ENCODE results near the gene UGT1A10. TPM values are rescaled to one million over a fixed set of nuclear protein-coding genes. Genes with fewer than 3 reads are reported as not detected.
"Not testable (repeated sequence)": the region's sequence is repeated elsewhere in the genome, so short reads cannot be mapped to it uniquely, and the experiment has no call there.

The UGT1A10 gene
- total RNA-seq, 2 experiments from 2014 or later, result not detected

DNA sequence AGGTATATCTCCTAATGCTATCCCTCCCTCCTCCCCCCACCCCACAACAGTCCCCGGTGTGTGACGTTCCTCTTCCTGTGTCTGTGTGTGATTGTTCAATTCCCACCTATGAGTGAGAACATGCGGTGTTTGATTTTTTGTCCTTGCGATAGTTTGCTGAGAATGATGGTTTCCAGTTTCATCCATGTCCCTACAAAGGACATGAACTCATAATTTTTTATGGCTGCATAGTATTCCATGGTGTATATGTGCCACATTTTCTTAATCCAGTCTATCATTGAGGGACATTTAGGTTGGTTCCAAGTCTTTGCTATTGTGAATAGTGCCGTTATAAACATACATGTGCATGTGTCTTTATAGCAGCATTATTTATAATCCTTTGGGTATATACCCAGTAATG is 64.6 kb downstream of the UGT1A10 start:
- peaks cover 30% of the 10 kb centered on the region for H3K27me3 Mint-ChIP-seq (ENCODE audit: low read depth)
- H3K9me3 Mint-ChIP-seq (ENCODE audit: insufficient read depth); H3K4me3 Mint-ChIP-seq; H3K27ac Mint-ChIP-seq; POLR2A ChIA-PET; H3K36me3 Mint-ChIP-seq (ENCODE audit: low read depth); DNase-seq; CTCF ChIA-PET; ATAC-seq; H3K4me1 Mint-ChIP-seq (ENCODE audit: low read depth): not testable (repeated sequence)

DNA sequence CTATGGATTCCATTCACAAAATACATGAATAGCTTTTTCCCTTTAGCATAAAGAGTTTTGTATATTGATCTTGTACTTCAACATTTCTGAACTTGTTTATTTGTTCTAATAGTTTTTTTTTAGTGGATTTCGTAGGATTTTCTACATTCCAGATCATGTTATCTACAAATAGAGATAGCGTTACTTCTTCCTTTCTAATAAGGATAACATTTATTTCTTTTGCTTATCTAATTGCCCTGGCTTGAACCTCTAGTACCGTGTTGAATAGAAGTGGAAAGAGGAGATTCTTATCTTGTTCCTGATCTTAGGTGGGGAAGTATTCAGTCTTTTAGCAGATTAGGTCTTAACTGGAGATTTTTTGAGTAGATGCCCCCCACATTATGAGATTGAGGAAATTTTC is 66.0 kb downstream of the UGT1A10 start:
- POLR2A ChIA-PET, result no interaction called here
- H3K27ac Mint-ChIP-seq, result no peak overlapping the region
- H3K27me3 Mint-ChIP-seq (ENCODE audit: low read depth), result peaks cover 26% of the 10 kb centered on the region
- no peaks in the 10 kb centered on the region for H3K36me3 Mint-ChIP-seq (ENCODE audit: low read depth)
- no peak for DNase-seq
- CTCF ChIA-PET, result no interaction called here
- H3K4me3 Mint-ChIP-seq, result no peak overlapping the region
- no peaks in the 10 kb centered on the region for H3K4me1 Mint-ChIP-seq (ENCODE audit: low read depth)
- ATAC-seq, result no peak
- H3K9me3 Mint-ChIP-seq (ENCODE audit: insufficient read depth), result no peaks in the 10 kb centered on the region

- DNase-seq, result no peak
- no peaks in the 10 kb centered on the region for H3K36me3 Mint-ChIP-seq (ENCODE audit: low read depth)
- ChIA-PET CTCF (no interaction called here), POLR2A (no interaction called here)
- H3K27ac Mint-ChIP-seq, result no peak overlapping the region
- H3K4me1 Mint-ChIP-seq (ENCODE audit: low read depth), result no peaks in the 10 kb centered on the region
- ATAC-seq, result no peak
- H3K9me3 Mint-ChIP-seq (ENCODE audit: insufficient read depth), result no peaks in the 10 kb centered on the region
- peaks cover 22% of the 10 kb centered on the region for H3K27me3 Mint-ChIP-seq (ENCODE audit: low read depth)
- H3K4me3 Mint-ChIP-seq, result no peak overlapping the region
Observed at GRCh38 chr2:233705911-233706506, 69.8 kb downstream of the UGT1A10 start.

- no peak for ATAC-seq
- POLR2A ChIA-PET, result no interaction called here
- H3K4me1 Mint-ChIP-seq (ENCODE audit: low read depth), result peaks cover 2% of the 10 kb centered on the region
- H3K27ac Mint-ChIP-seq, result no peak overlapping the region
- H3K27me3 Mint-ChIP-seq (ENCODE audit: low read depth), result peaks cover 21% of the 10 kb centered on the region
- CTCF ChIA-PET, result no interaction called here
- DNase-seq, result no peak
- H3K36me3 Mint-ChIP-seq (ENCODE audit: low read depth), result no peaks in the 10 kb centered on the region
- H3K9me3 Mint-ChIP-seq (ENCODE audit: insufficient read depth), result no peaks in the 10 kb centered on the region
- H3K4me3 Mint-ChIP-seq, result no peak overlapping the region
Observed at GRCh38 chr2:233706720-233707119, 70.5 kb downstream of the UGT1A10 start.

DNA sequence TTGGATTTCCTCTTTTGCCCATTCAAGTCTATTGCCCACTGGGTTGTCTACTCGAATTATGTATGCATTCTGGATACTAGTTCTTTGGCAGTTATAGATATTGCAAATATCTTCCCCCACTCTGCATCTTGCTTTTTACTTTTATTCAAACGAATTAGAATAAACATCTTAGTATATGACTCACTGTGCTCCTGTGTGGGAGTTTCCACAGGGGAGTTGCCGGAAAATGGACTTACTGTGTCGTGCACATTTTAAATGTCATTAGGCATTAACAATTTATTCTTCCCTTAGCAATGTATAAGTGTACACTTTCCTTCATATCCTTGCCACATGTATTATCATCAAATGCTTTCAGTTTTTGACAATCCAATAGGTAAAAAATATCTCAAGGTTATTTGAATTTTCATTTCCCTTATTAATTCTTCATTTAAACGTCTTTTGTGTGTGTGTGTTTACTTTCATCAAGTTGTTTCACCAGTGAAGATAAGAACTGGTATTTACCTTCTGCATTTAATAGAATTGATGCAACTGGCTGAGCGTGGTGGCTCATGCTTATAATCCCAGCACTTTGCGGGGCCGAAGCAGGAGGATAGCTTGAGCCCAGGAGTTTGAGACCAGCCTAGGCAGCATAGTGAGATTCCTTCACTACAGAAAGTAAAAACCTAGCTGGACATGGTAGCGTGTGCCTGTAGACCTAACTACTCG is 71.8 kb downstream of the UGT1A10 start:
- Mint-ChIP-seq H3K4me3 (no peak overlapping the region), H3K36me3 (ENCODE audit: low read depth) (no peaks in the 10 kb centered on the region), H3K27ac (no peak overlapping the region), H3K4me1 (ENCODE audit: low read depth) (peaks cover 5% of the 10 kb centered on the region), H3K27me3 (ENCODE audit: low read depth) (peaks cover 12% of the 10 kb centered on the region), H3K9me3 (ENCODE audit: insufficient read depth) (no peaks in the 10 kb centered on the region)
- ChIA-PET CTCF (no interaction called here), POLR2A (no interaction called here)
- DNase-seq (no peak), ATAC-seq (no peak)

GRCh38 chr2:233708942-233709341 is 72.7 kb downstream of the UGT1A10 start:
- ATAC-seq, result no peak
- Mint-ChIP-seq H3K9me3 (ENCODE audit: insufficient read depth) (no peaks in the 10 kb centered on the region), H3K4me3 (no peak overlapping the region), H3K36me3 (ENCODE audit: low read depth) (no peaks in the 10 kb centered on the region), H3K27ac (no peak overlapping the region), H3K4me1 (ENCODE audit: low read depth) (peaks cover 11% of the 10 kb centered on the region), H3K27me3 (ENCODE audit: low read depth) (peaks cover 11% of the 10 kb centered on the region)
- ChIA-PET POLR2A (no interaction called here), CTCF (no interaction called here)
- DNase-seq, result no peak

DNA sequence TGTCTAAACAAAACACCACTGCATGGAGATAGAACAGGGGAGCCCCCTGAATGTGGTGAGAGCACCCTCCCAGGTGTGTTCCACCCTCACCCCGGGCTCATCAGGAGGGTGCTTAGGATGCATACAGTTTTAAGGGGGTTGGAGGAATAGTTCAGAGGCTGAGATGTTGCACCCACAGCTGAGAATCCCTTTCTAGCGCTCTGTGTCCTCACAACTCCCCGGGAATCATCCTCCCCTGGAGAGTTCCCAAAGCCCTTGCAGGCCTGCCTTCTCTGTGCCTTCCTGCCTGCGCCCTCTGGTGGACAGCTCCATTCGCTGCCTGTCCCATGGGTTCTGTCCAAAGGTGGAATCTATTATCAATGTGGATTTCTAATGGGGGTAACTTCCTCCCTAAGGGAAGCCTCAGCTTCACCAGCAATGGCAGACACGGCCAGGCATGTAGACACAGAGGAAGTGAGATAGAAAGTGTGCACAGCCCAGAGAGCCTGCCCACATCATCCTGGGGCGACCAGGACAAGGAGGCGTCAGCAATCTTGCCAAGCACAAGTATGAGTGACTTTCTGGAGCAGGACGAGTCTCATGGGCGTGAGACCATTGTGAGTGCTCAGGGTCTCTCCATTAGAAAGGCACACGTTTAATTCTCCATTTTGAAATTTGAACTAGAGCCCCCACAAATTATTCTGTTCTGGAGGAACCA is 75.2 kb downstream of the UGT1A10 start:
- H3K9me3 Mint-ChIP-seq (ENCODE audit: insufficient read depth), result no peaks in the 10 kb centered on the region
- peaks cover 12% of the 10 kb centered on the region for H3K27me3 Mint-ChIP-seq (ENCODE audit: low read depth)
- H3K27ac Mint-ChIP-seq, result no peak overlapping the region
- peak; percentile 78 for DNase-seq
- H3K4me3 Mint-ChIP-seq, result no peak overlapping the region
- ChIA-PET CTCF (interaction anchor here (1.0 to 1.1 kb wide), 2 partner anchors 15 to 661 kb away, joined by 3 to 4 read pairs; no protein-coding TSS in a partner anchor), POLR2A (no interaction called here)
- H3K4me1 Mint-ChIP-seq (ENCODE audit: low read depth), result peaks cover 16% of the 10 kb centered on the region
- peak; percentile 84 for ATAC-seq
- no peaks in the 10 kb centered on the region for H3K36me3 Mint-ChIP-seq (ENCODE audit: low read depth)

DNA sequence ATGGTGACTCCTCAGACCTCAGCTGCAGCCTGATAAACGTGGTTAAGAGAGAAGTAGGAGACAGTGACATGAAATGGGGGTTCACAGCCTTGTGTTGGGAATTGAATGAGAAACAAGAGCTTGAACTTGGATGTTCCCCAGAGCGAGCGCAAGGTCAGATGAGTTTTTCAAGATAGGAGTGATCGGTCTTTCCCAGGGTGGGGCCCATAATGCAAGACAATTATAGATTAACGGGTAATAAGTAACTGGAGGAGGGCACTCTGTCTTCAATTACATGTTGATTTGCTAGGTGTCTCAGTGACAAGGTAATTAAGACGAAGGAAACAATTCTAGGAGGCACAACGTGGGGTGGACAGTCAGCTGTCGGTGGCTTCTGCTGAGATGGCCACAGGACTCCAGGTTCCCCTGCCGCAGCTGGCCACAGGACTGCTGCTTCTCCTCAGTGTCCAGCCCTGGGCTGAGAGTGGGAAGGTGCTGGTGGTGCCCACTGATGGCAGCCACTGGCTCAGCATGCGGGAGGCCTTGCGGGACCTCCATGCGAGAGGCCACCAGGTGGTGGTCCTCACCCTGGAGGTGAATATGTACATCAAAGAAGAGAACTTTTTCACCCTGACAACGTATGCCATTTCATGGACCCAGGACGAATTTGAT is 76.5 kb downstream of the UGT1A10 start, which contains the start of gene UGT1A5:
UGT1A5 (plus strand) TSS at position 297 of the 651 bp plus-strand sequence; CDS start at position 382, 85 bp downstream.
- POLR2A ChIA-PET, result no interaction called here
- H3K36me3 Mint-ChIP-seq (ENCODE audit: low read depth), result no peaks in the 10 kb centered on the region
- DNase-seq (no peak), ATAC-seq (no peak)
- H3K4me3 Mint-ChIP-seq, result no peak within 1 kb of the TSS
- H3K9me3 Mint-ChIP-seq (ENCODE audit: insufficient read depth), result no peaks in the 10 kb centered on the region
- H3K27ac Mint-ChIP-seq, result no peak within 1 kb of the TSS
- H3K27me3 Mint-ChIP-seq (ENCODE audit: low read depth), result peaks cover 12% of the 10 kb centered on the region
- CTCF ChIA-PET, result interaction anchor here (0.7 kb wide), 1 partner anchor 236 kb away, joined by 3 read pairs; no protein-coding TSS in a partner anchor
- H3K4me1 Mint-ChIP-seq (ENCODE audit: low read depth), result peaks cover 16% of the 10 kb centered on the region

DNA sequence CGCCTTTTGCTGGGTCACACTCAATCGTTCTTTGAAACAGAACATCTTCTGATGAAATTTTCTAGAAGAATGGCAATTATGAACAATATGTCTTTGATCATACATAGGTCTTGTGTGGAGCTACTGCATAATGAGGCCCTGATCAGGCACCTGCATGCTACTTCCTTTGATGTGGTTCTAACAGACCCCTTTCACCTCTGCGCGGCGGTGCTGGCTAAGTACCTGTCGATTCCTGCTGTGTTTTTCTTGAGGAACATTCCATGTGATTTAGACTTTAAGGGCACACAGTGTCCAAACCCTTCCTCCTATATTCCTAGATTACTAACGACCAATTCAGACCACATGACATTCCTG is 77.0 kb downstream of the UGT1A10 start:
- Mint-ChIP-seq H3K36me3 (ENCODE audit: low read depth) (no peaks in the 10 kb centered on the region), H3K27ac (no peak overlapping the region), H3K9me3 (ENCODE audit: insufficient read depth) (no peaks in the 10 kb centered on the region), H3K4me1 (ENCODE audit: low read depth) (peaks cover 16% of the 10 kb centered on the region), H3K27me3 (ENCODE audit: low read depth) (peaks cover 12% of the 10 kb centered on the region), H3K4me3 (no peak overlapping the region)
- DNase-seq (no peak), ATAC-seq (no peak)
- ChIA-PET CTCF (no interaction called here), POLR2A (no interaction called here)

- H3K27me3 Mint-ChIP-seq (ENCODE audit: low read depth), result peaks cover 13% of the 10 kb centered on the region
- peaks cover 16% of the 10 kb centered on the region for H3K4me1 Mint-ChIP-seq (ENCODE audit: low read depth)
- no peaks in the 10 kb centered on the region for H3K9me3 Mint-ChIP-seq (ENCODE audit: insufficient read depth)
- H3K27ac Mint-ChIP-seq, result no peak overlapping the region
- ChIA-PET POLR2A (no interaction called here), CTCF (no interaction called here)
- no peaks in the 10 kb centered on the region for H3K36me3 Mint-ChIP-seq (ENCODE audit: low read depth)
- no peak for DNase-seq
- no peak overlapping the region for H3K4me3 Mint-ChIP-seq
- ATAC-seq, result no peak
Observed at GRCh38 chr2:233714121-233714520, 77.9 kb downstream of the UGT1A10 start.

DNA sequence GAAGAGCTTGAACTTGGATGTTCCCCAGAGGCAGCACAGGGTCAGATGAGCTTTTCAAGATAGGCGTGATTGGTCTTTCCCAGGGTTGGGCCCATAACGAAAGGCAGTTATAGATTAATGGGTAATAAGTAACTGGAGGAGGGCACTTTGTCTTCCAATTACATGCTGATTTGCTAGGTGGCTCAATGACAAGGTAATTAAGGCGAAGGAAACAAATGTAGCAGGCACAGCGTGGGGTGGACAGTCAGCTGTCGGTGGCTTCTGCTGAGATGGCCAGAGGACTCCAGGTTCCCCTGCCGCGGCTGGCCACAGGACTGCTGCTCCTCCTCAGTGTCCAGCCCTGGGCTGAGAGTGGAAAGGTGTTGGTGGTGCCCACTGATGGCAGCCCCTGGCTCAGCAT is 82.3 kb downstream of the UGT1A10 start, which contains the start of gene UGT1A4:
UGT1A4 (plus strand) TSS at position 185 of the 400 bp plus-strand sequence; CDS start at position 270, 85 bp downstream.
- POLR2A ChIA-PET, result no interaction called here
- no peak within 1 kb of the TSS for H3K27ac Mint-ChIP-seq
- ATAC-seq (no peak), DNase-seq (no peak)
- CTCF ChIA-PET, result no interaction called here
- no peaks in the 10 kb centered on the region for H3K9me3 Mint-ChIP-seq (ENCODE audit: insufficient read depth)
- H3K4me1 Mint-ChIP-seq (ENCODE audit: low read depth), result peaks cover 9% of the 10 kb centered on the region
- peaks cover 16% of the 10 kb centered on the region for H3K27me3 Mint-ChIP-seq (ENCODE audit: low read depth)
- H3K36me3 Mint-ChIP-seq (ENCODE audit: low read depth), result no peaks in the 10 kb centered on the region
- H3K4me3 Mint-ChIP-seq, result no peak within 1 kb of the TSS
